Measurements from ENCODE around the gene RRP1B. TPM values are rescaled to one million over a fixed set of nuclear protein-coding genes. Genes with fewer than 3 reads are reported as not detected.

Gene RRP1B
- total and polyA plus RNA-seq, 4 experiments from 2014 or later = 19.8 to 40.5 (median 39.0) TPM

DNA sequence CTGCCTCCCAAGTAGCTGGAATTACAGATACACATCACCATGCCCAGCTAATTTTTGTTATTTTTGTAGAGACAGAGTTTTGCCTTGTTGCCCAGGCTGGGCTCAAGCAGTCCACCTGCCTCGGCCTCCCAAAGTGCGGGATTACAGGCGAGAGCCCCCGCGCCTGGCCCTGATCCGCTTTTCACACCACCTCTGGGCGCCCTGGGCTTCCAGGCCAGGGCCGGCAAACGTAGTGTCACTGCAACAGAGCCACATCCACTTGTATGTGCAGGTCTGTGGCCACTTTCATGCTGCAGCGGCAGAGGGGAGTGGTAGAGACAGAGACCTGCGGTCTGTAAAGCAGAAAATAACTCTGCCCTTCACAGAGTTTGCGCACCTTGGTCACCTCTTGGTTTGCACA is 29.5 kb downstream of the RRP1B start:
- H3K4me1 ChIP-seq (ENCODE audit: insufficient read depth, low read length) = no peaks in the 10 kb centered on the region
- Mint-ChIP-seq H3K36me3 (peaks cover 46 to 71% of the 10 kb centered on the region in 2 donors), H3K4me1 (peaks cover 0 to 9% (median 1%) of the 10 kb centered on the region in 4 donors), H3K9me3 (no peaks in the 10 kb centered on the region), H3K4me3 (no peak overlapping the region), H3K27ac (no peak overlapping the region), H3K27me3 (no peaks in the 10 kb centered on the region)
- ChIA-PET POLR2A (ENCODE audit: partially characterized antibody) (interaction anchor here (1.0 kb wide), 1 partner anchor 29 kb away, joined by 3 read pairs; no protein-coding TSS in a partner anchor), CTCF (ENCODE audit: partially characterized antibody) (no interaction called here)
- no peak for DNase-seq
- H3K4me3 ChIP-seq (ENCODE audit: low read length in 2 of 2) = no peak overlapping the region
- H3K27ac ChIP-seq (ENCODE audit: low read depth, low read length) = no peak overlapping the region
- intact Hi-C loops (cut with micrococcal nuclease) = no loop called here
- H3K9me3 ChIP-seq (ENCODE audit: control insufficient read depth in 1 of 2, low read length in 2 of 2) = no peaks in the 10 kb centered on the region
- peaks cover 70% of the 10 kb centered on the region for H3K36me3 ChIP-seq (ENCODE audit: insufficient read depth, low read length)
- H3K27me3 ChIP-seq (ENCODE audit: insufficient read depth, low read length) = no peaks in the 10 kb centered on the region

DNA sequence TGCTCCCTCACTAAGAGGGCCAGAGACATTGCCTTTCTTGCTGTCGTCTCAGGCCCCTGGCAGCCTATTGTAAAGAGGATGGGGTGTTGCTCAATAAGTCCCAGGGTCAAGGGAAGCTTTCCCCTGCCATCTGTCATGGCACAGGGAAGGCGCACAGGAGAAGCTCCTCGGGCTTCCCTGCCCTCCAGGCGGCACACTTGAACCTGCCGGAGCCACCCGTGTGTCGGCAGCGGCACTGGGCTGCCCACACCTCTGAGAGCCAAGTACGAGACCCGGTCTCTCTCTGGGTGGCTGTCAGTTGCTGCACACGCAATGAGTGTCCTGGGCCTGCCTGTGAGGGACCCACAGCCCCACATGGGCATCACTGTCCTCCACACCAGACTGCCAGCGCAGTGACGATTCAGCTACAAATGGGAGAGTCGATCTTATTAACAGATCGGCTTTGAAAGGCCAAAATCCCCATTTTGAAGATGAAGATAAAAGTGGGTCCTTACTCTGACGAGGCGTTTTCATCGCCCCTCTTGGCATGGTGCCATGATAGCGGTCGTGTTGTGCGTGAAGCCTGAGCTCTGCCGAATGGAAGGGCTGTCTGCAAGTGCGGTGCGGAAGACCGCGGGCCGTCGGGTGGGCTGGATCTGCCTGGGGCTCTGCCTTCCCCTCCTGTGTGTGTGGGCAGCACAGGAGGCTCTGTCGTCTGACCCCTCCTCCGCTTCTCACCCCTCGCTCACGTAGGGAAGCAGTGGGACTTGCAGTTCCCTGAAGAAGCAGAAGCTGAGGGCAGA is 30.4 kb downstream of the RRP1B start:
- Mint-ChIP-seq H3K4me3 (no peak overlapping the region), H3K4me1 (peaks cover 0 to 3% (median 0%) of the 10 kb centered on the region in 4 donors), H3K9me3 (no peaks in the 10 kb centered on the region), H3K36me3 (peaks cover 45 to 68% of the 10 kb centered on the region in 2 donors), H3K27ac (no peak overlapping the region), H3K27me3 (no peaks in the 10 kb centered on the region)
- POLR2A ChIA-PET (ENCODE audit: partially characterized antibody) = no interaction called here
- no peak overlapping the region for H3K27ac ChIP-seq (ENCODE audit: low read depth, low read length)
- CTCF ChIA-PET (ENCODE audit: partially characterized antibody) = no interaction called here
- H3K4me1 ChIP-seq (ENCODE audit: insufficient read depth, low read length) = no peaks in the 10 kb centered on the region
- intact Hi-C loops (cut with micrococcal nuclease) = no loop called here
- no peak for DNase-seq
- H3K36me3 ChIP-seq (ENCODE audit: insufficient read depth, low read length) = peaks cover 70% of the 10 kb centered on the region
- H3K9me3 ChIP-seq (ENCODE audit: control insufficient read depth in 1 of 2, low read length in 2 of 2) = no peaks in the 10 kb centered on the region
- no peaks in the 10 kb centered on the region for H3K27me3 ChIP-seq (ENCODE audit: insufficient read depth, low read length)
- no peak overlapping the region for H3K4me3 ChIP-seq (ENCODE audit: low read length in 2 of 2)

DNA sequence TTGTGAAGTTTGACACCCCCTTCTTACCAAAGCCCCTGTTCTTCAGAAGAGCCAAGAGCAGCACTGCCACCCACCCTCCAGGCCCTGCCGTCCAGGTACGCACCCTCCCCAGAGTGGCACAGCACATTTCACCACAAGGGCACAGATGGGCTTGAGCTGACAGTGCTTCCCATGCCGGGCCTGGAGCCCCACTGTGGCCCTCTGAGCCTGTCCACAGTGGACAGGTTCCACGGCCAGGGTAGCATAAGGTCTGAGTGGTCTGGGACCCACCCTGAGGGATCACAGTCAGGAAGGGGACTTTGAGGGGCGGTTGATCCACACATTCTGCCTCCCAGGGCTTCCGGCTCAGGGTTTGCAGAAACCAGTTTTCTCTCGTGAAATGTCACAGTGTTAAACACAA is 31.0 kb downstream of the RRP1B start:
- H3K9me3 ChIP-seq (ENCODE audit: control insufficient read depth in 1 of 2, low read length in 2 of 2) = no peaks in the 10 kb centered on the region
- no peaks in the 10 kb centered on the region for H3K27me3 ChIP-seq (ENCODE audit: insufficient read depth, low read length)
- Mint-ChIP-seq H3K36me3 (peaks cover 45 to 68% of the 10 kb centered on the region in 2 donors), H3K9me3 (no peaks in the 10 kb centered on the region), H3K27me3 (no peaks in the 10 kb centered on the region), H3K4me1 (no peaks in the 10 kb centered on the region), H3K4me3 (no peak overlapping the region), H3K27ac (peak overlapping the region in 2 of 7 donors; percentile 4 to 60)
- intact Hi-C loops (cut with micrococcal nuclease) = no loop called here
- H3K36me3 ChIP-seq (ENCODE audit: insufficient read depth, low read length) = peaks cover 67% of the 10 kb centered on the region
- H3K27ac ChIP-seq (ENCODE audit: low read depth, low read length) = no peak overlapping the region
- H3K4me3 ChIP-seq (ENCODE audit: low read length in 2 of 2) = no peak overlapping the region
- ChIA-PET CTCF (ENCODE audit: partially characterized antibody) (no interaction called here), POLR2A (ENCODE audit: partially characterized antibody) (no interaction called here)
- DNase-seq = no peak
- no peaks in the 10 kb centered on the region for H3K4me1 ChIP-seq (ENCODE audit: insufficient read depth, low read length)

DNA sequence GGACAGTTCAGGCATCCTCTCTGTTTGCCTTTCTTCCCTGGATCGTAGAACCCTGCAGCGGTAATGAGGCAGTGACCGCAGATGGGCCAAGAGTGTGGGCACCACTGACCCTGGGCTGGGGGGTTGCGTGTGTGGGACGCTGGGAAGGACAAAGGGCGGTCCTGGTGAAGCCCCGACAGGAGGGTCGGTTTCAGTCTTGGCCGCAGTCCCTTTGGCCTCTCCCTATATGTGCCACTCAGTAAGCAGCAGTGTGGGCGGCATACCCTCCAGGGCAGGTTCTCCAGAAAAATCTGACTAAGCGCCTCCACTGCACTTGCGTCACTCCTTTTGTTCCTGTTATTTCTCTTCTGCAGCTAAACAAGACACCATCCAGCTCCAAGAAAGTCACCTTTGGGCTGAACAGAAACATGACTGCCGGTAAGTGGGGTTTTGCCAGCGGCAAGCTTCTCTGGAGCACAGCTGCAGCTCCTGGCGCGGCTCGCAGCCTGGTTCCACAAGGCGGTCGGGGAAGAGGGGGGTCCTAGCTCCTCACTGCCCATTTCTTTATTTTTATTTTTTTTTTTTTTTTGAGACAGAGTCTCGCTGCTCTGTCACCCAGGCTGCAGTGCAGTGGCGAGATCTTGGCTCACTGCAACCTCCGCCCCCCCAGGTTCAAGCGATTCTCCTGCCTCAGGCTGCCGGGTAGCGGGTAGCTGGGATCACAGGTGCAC is 31.9 kb downstream of the RRP1B start:
- Histone ChIP-seq H3K27me3 (ENCODE audit: insufficient read depth, low read length) (no peaks in the 10 kb centered on the region), H3K4me3 (ENCODE audit: low read length in 2 of 2) (no peak overlapping the region), H3K36me3 (ENCODE audit: insufficient read depth, low read length) (peaks cover 60% of the 10 kb centered on the region), H3K27ac (ENCODE audit: low read depth, low read length) (no peak overlapping the region), H3K4me1 (ENCODE audit: insufficient read depth, low read length) (no peaks in the 10 kb centered on the region), H3K9me3 (ENCODE audit: control insufficient read depth in 1 of 2, low read length in 2 of 2) (no peaks in the 10 kb centered on the region)
- intact Hi-C loops (cut with micrococcal nuclease) = no loop called here
- peak overlapping the region in 1 of 7 donors; percentile 23 for H3K27ac Mint-ChIP-seq
- H3K4me1 Mint-ChIP-seq = no peaks in the 10 kb centered on the region
- H3K27me3 Mint-ChIP-seq = no peaks in the 10 kb centered on the region
- ChIA-PET POLR2A (ENCODE audit: partially characterized antibody) (no interaction called here), CTCF (ENCODE audit: partially characterized antibody) (no interaction called here)
- DNase-seq = no peak
- no peak overlapping the region for H3K4me3 Mint-ChIP-seq
- no peaks in the 10 kb centered on the region for H3K9me3 Mint-ChIP-seq
- peaks cover 46 to 68% of the 10 kb centered on the region in 2 donors for H3K36me3 Mint-ChIP-seq

DNA sequence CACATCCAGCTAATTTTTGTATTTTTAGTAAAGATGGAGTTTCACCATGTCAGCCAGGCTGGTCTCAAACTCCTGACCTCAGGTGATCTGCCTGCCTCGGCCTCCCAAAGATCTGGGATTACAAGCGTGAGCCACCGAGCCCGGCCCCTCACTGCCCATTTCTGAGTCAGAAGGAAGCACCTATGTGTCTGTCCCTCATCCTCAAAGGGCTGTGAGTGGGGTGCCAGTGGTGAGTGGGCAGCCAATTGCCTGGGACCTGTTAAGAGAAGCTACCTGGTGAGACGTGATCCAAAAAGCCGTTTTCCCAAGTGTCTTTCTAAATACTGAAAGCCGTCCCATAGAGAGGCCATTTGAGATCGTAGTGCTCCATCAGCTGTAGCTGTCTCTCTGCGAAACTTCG is 32.4 kb downstream of the RRP1B start:
- no peak overlapping the region for H3K27ac ChIP-seq (ENCODE audit: low read depth, low read length)
- intact Hi-C loops (cut with micrococcal nuclease) = no loop called here
- no peaks in the 10 kb centered on the region for H3K27me3 Mint-ChIP-seq
- H3K4me3 Mint-ChIP-seq = no peak overlapping the region
- H3K36me3 ChIP-seq (ENCODE audit: insufficient read depth, low read length) = peaks cover 54% of the 10 kb centered on the region
- no peaks in the 10 kb centered on the region for H3K4me1 ChIP-seq (ENCODE audit: insufficient read depth, low read length)
- no peaks in the 10 kb centered on the region for H3K9me3 Mint-ChIP-seq
- H3K27me3 ChIP-seq (ENCODE audit: insufficient read depth, low read length) = no peaks in the 10 kb centered on the region
- CTCF ChIA-PET (ENCODE audit: partially characterized antibody) = interaction anchor here (1.3 kb wide), 1 partner anchor 8 kb away, joined by 3 read pairs; no protein-coding TSS in a partner anchor
- no peaks in the 10 kb centered on the region for H3K4me1 Mint-ChIP-seq
- no peak overlapping the region for H3K4me3 ChIP-seq (ENCODE audit: low read length in 2 of 2)
- no peak overlapping the region for H3K27ac Mint-ChIP-seq
- POLR2A ChIA-PET (ENCODE audit: partially characterized antibody) = no interaction called here
- H3K9me3 ChIP-seq (ENCODE audit: control insufficient read depth in 1 of 2, low read length in 2 of 2) = no peaks in the 10 kb centered on the region
- DNase-seq = no peak
- H3K36me3 Mint-ChIP-seq = peaks cover 41 to 66% of the 10 kb centered on the region in 2 donors

DNA sequence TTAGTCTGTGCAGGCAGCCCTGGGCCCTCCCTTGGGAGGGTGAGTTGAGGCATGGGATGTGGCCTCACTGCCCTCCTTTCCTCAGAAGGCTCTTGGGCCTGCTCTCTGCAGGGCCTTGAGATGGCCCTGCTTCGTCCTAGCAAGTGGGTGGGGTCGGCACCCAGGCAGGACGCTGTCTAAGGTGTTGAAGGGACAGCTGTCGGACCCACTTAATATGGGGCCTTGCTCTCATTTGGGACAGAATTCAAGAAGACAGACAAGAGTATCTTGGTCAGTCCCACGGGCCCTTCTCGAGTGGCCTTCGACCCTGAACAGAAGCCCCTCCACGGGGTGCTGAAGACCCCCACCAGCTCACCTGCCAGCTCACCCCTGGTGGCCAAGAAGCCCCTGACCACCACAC is 33.6 kb downstream of the RRP1B start:
- no peak overlapping the region for H3K27ac Mint-ChIP-seq
- ChIA-PET POLR2A (ENCODE audit: partially characterized antibody) (no interaction called here), CTCF (ENCODE audit: partially characterized antibody) (interaction anchor here (1.3 kb wide), 1 partner anchor 10 kb away, joined by 3 read pairs; no protein-coding TSS in a partner anchor)
- no peaks in the 10 kb centered on the region for H3K4me1 ChIP-seq (ENCODE audit: insufficient read depth, low read length)
- H3K4me3 Mint-ChIP-seq = no peak overlapping the region
- H3K4me3 ChIP-seq (ENCODE audit: low read length in 2 of 2) = no peak overlapping the region
- peaks cover 43% of the 10 kb centered on the region for H3K36me3 ChIP-seq (ENCODE audit: insufficient read depth, low read length)
- H3K27me3 Mint-ChIP-seq = no peaks in the 10 kb centered on the region
- intact Hi-C loops (cut with micrococcal nuclease) = no loop called here
- H3K27ac ChIP-seq (ENCODE audit: low read depth, low read length) = no peak overlapping the region
- H3K27me3 ChIP-seq (ENCODE audit: insufficient read depth, low read length) = no peaks in the 10 kb centered on the region
- H3K9me3 ChIP-seq (ENCODE audit: control insufficient read depth in 1 of 2, low read length in 2 of 2) = no peaks in the 10 kb centered on the region
- peaks cover 0 to 2% (median under 1%) of the 10 kb centered on the region in 4 donors for H3K4me1 Mint-ChIP-seq
- H3K36me3 Mint-ChIP-seq = peaks cover 39 to 56% of the 10 kb centered on the region in 2 donors
- H3K9me3 Mint-ChIP-seq = no peaks in the 10 kb centered on the region
- no peak for DNase-seq

DNA sequence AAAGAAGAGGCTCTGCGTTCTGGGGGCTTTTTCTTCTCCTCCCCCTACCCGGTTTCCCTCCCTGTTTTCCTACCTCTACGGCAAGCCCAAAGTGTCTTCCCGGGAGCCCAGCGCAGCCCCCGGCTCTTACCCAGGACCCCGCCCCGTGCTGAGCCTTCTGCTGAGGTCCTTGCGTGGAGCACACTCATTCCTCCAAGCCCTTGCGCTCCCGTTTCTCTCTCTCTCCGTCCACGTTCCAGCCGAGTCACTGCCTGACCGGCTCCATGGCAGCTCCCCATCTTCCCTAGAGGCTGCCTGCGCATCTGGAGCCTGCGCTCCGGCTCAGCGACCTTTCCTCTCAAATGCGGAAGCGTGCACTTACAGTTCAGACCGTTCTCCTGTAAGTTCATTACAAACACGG is 34.6 kb downstream of the RRP1B start:
- POLR2A ChIA-PET (ENCODE audit: partially characterized antibody) = no interaction called here
- Mint-ChIP-seq H3K4me3 (no peak overlapping the region), H3K36me3 (peaks cover 41 to 50% of the 10 kb centered on the region in 2 donors), H3K27ac (no peak overlapping the region), H3K27me3 (no peaks in the 10 kb centered on the region), H3K9me3 (no peaks in the 10 kb centered on the region), H3K4me1 (peaks cover 0 to 4% (median 3%) of the 10 kb centered on the region in 4 donors)
- intact Hi-C loops (cut with micrococcal nuclease) = no loop called here
- Histone ChIP-seq H3K4me1 (ENCODE audit: insufficient read depth, low read length) (no peaks in the 10 kb centered on the region), H3K4me3 (ENCODE audit: low read length in 2 of 2) (no peak overlapping the region), H3K36me3 (ENCODE audit: insufficient read depth, low read length) (peaks cover 35% of the 10 kb centered on the region), H3K9me3 (ENCODE audit: control insufficient read depth in 1 of 2, low read length in 2 of 2) (no peaks in the 10 kb centered on the region), H3K27ac (ENCODE audit: low read depth, low read length) (no peak overlapping the region), H3K27me3 (ENCODE audit: insufficient read depth, low read length) (no peaks in the 10 kb centered on the region)
- CTCF ChIA-PET (ENCODE audit: partially characterized antibody) = no interaction called here
- DNase-seq = no peak
